NCI-H128 (cell line): Measurements from ENCODE around the gene CSTPP1.
"Not testable (repeated sequence)": the region's sequence is repeated elsewhere in the genome, so short reads cannot be mapped to it uniquely, and the experiment has no call there.

Source experiments
- DNase-seq: peaks from one replicate; lab custom pipeline; 2025; ENCODE audit not compliant: unreplicated experiment; lab: John Stamatoyannopoulos, UW

Gene CSTPP1

GRCh38 chr11:46951864-46952263 is 15.3 kb downstream of the CSTPP1 start:
- no peak for DNase-seq

GRCh38 chr11:46952553-46952952 is 16.0 kb downstream of the CSTPP1 start:
- DNase-seq = no peak

GRCh38 chr11:46953093-46953492 is 16.5 kb downstream of the CSTPP1 start:
- no peak for DNase-seq

DNA sequence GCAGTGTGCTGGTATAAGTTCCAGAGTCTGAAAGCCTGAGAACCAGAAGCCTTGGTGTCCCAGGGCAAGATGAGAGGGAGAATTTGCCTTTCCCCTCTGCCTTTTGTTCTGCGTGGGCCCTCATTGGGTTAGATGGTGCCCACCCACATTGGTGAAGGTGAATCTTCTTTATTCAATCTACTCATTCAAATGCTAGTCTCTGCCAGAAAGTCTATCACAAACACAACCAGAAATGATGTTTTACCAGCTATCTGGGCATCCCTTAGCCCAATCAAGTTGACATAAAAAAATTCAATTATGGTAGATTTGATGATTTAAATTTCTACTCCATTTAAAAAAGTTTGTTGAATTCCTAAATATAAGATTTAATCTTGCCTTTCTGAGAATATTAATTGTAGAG is 22.2 kb downstream of the CSTPP1 start:
- no peak for DNase-seq

- DNase-seq = no peak
Observed at GRCh38 chr11:46961041-46961440, 24.5 kb downstream of the CSTPP1 start.

- not testable (repeated sequence) for DNase-seq
Observed at GRCh38 chr11:46961886-46962285, 25.3 kb downstream of the CSTPP1 start.

DNA sequence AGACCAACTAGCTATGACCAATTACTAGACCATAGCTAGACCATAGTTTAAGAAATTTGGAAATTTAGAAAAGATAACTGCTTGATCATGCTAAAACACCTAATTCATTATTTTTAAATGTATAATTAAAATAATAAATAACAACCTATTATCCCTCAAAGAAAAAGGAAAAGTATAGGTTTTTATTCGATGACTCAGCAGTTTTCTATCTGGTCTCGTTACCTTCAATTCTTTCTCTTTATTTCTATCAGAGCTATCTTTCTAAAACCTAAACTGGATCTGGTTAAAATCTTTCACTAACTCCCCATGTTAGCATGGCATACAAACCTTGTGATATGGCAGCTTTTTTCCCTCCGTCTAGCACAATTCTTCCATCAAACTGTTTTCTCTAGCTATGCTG is 27.3 kb downstream of the CSTPP1 start:
- no peak for DNase-seq

DNA sequence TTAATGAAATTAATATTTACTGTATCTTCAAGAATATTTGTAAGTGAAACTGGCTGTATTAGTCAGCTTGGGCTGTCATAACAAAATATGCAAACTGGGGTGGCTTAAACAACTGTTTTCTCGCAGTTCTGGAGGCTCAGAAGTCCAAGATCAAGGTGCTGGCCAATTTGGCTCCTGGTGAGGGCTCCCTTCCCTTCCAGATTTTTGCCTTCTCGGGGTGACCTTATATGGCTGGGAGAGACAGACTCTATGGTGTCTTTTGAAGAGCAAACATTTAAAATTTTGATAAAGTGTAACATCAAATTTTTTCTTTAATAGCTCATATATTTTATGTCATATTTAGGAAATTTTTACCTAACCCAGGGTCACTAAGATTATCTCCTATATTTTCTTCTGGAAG is 30.2 kb downstream of the CSTPP1 start:
- DNase-seq = no peak

- no peak for DNase-seq
Observed at GRCh38 chr11:46967962-46968361, 31.4 kb downstream of the CSTPP1 start.

DNA sequence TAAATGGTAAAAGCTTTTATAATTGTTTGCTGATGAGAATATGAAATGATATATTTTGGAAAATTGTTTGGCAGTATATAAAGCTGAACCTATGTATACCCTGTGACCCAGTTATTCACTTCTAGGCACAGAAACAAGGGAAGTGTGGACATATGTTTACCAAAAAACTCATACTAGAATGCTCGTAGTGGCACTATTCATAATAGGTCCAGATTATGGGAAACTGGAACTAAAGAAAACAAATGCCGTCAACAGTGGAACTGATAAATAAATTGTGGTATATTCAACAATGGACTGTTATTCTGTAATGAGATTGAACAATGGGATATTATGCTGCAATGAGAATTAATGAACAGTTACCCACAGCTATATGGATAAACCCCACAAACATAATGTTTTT is 32.8 kb downstream of the CSTPP1 start:
- no peak for DNase-seq

DNA sequence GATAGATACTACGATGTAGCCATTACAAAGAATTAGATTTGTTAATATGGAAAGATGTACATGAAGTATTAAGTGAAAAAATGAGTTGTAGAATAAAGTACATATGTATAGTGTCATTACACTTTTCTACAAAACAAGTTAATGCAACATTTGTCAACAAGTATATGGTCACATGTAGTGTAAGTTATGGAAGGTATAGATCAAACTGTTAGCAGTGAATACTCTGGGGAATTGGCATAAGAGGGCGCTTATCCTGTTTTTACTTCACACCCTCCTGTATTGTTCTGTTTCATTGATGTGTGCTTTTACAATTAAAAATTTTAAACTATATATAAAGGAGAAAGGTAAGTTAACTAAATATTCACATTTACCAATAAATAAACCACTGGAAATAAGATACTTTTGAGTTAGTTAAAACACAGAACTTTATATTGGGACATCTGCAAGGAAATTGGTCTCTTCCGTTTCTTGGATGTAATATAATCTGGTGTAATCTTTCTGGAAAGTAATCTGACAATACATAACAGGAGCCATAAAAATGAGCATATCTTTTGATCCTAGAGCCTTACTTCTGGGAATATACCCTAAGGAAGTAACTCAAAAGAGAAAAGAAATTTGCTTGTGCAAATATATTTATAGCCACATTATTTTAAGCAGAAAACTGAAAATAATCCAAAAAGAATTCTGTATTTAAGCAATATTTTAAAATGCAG is 34.5 kb downstream of the CSTPP1 start:
- DNase-seq = no peak

DNA sequence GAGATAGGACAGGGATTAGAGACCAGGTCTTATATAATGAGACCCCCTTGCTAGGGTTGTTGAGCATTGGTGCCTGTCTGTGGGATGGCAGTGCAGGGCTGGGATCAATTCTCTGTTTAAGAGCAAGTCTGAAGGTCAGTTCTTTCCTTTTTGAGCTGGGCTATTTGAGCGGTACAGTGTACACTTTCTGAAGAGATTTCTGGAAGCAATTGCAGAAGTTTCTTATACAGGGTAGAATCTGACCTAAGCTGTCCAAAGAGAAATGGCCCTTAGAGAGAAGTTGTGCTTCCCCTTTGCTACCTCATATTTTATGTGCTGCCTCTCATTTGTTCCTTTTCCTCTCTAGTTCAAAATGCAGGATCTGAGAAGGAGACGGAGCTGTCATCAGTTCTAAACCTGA is 35.8 kb downstream of the CSTPP1 start:
- DNase-seq = no peak

DNA sequence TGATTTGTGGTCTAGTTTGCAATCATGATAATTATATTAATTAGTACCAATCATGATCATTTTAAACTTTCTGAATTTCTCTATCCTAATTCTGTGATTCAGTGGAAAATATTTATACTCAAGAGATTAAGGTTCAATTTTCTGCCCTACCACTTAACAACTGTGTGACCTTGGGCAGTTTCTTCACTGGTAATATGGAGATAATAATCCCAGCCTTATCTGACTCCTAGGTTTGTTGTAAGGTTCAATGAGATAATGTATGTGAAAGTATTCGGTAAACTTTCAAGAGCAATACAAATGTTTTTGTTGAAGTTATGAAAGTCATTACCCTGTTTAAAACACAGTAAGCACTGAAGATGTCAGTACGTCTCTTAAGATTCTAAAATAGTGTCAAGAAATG is 36.3 kb downstream of the CSTPP1 start:
- no peak for DNase-seq

DNA sequence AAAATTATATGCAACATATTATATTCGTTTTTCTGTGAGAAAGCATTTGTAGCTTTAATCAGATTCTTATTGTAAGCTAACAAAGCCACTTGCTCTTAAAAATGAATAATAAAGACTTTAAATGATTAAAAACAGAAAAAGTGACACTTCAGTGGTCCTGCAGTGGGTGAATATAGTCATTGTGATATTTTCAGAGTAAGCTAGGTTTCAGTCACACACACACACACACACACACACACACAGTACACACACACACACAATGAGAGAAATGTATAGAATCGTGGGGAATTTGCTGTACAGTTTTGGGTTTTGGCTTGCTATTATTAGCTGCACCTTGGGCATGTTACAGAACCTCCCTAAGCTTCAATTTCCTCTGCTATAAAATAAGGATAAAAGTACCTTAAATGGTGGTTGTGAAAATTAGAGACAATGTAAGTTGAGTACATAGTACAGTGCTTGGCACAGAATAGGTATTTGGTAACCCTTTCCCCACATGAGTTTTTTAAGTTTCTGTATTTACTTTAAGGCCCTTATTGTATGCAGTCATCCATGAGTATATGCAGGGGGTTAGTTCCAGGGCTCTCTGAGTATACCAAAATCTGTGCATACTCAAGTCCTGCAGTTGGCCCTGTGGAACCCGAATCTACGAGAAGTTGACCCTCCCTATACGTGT is 39.8 kb downstream of the CSTPP1 start:
- DNase-seq = no peak

DNA sequence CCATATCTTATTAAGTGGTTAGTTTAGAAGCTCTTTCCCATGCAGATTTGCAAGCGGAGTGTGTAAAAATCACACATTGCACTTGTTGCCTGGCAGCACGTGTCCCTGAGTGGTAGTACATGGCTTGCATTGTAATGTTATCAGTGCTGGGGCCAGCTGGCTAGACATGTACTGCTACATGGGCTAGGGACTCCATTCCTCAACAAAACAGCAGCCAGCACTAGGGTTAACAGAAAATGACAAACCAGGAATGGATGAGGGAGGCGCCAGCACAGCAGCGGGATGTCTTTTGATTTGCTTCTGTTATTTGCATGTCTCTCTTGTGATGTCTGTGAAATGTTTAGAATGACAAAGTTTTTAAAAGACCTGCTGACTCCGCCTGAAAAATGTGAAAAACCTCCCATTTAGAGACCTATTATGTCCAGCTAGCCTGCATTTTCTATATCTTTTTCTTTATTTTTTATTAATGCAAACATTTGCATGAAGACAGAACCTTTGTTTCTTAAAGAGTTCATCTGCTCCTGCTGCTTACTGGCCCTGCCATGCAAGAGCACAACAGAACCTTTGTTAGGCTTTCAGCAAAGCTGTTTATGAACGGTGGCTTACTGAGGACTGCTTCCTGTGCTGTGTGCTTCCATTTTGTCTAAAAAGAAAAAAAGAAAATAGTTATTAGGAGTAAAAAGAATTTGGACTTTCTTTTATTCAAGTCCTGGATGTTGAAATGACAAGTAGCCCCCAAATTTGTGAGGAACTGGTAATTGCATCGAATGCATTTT is 40.7 kb downstream of the CSTPP1 start:
- DNase-seq = no peak

- no peak for DNase-seq
Observed at GRCh38 chr11:46978005-46978491, 41.5 kb downstream of the CSTPP1 start.

DNA sequence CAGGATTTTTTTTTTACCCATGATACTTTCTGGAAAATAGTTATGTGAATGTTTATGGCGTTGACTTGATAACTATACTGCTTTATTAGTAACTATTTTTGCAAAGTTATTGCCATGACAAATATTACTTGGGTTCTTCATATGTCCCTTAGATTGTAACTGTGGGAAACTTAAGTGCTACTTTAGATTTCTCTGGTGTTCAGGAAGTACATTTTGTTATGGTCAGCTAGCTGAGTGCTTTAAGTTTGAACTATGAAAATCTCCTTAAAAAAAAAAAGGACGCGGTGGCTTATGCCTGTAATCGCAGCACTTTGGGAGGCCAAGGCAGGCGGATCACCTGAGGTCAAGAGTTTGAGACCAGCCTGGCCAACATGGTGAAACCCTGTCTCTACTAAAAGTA is 42.8 kb downstream of the CSTPP1 start:
- DNase-seq = no peak

- no peak for DNase-seq
Observed at GRCh38 chr11:46981436-46981835, 44.9 kb downstream of the CSTPP1 start.

GRCh38 chr11:46982797-46983452 is 46.4 kb downstream of the CSTPP1 start:
- DNase-seq = no peak

GRCh38 chr11:46983598-46983997 is 47.0 kb downstream of the CSTPP1 start:
- no peak for DNase-seq

GRCh38 chr11:46984548-46984947 is 48.0 kb downstream of the CSTPP1 start:
- no peak for DNase-seq
